GM21619 (cell line): Measurements from ENCODE around the gene DDA1.
"Not testable (repeated sequence)": the region's sequence is repeated elsewhere in the genome, so short reads cannot be mapped to it uniquely, and the experiment has no call there.

Experiments used
- ATAC-seq: cut with Tn5 transposase; IDR thresholded peaks from one replicate; pipeline ENCODE4 v1.9.1; 2021; ENCODE audit not compliant: unreplicated experiment

DDA1 gene

GRCh38 chr19:17286752-17287151, 22.6 kb upstream of the DDA1 start:
- ATAC-seq = no peak

GRCh38 chr19:17289489-17289888, 19.9 kb upstream of the DDA1 start:
- no peak for ATAC-seq

- peak; percentile 77 for ATAC-seq
Measured at GRCh38 chr19:17292301-17293074, 16.9 kb upstream of the DDA1 start.

- no peak for ATAC-seq
Measured at GRCh38 chr19:17293605-17294004, 15.8 kb upstream of the DDA1 start.

GRCh38 chr19:17294051-17294891, 15.1 kb upstream of the DDA1 start:
- no peak for ATAC-seq

GRCh38 chr19:17295551-17295950, 13.8 kb upstream of the DDA1 start:
- not testable (repeated sequence) for ATAC-seq

GRCh38 chr19:17296273-17296672, 13.1 kb upstream of the DDA1 start:
- no peak for ATAC-seq

GRCh38 chr19:17296976-17297375, 12.4 kb upstream of the DDA1 start:
- no peak for ATAC-seq

- ATAC-seq = no peak
Measured at GRCh38 chr19:17300992-17301619, 8.3 kb upstream of the DDA1 start.

- ATAC-seq = no peak
Measured at GRCh38 chr19:17302391-17303166, 6.8 kb upstream of the DDA1 start.

GRCh38 chr19:17303167-17303939, 6.0 kb upstream of the DDA1 start, which contains the start of gene ABHD8:
Gene ABHD8 (minus strand): TSS chr19:17303425. CDS start chr19:17301616, 1,809 bp downstream.
- ATAC-seq = peak; percentile 52

- no peak for ATAC-seq
Measured at GRCh38 chr19:17303940-17304267, 5.5 kb upstream of the DDA1 start.

GRCh38 chr19:17304386-17305215, 4.8 kb upstream of the DDA1 start:
- no peak for ATAC-seq

- no peak for ATAC-seq
Measured at GRCh38 chr19:17305216-17305516, 4.2 kb upstream of the DDA1 start.

- ATAC-seq = peak; percentile 52
Measured at GRCh38 chr19:17305517-17306284, 3.7 kb upstream of the DDA1 start, which contains the start of gene MRPL34. Gene MRPL34 (plus strand): TSS chr19:17305872. CDS start chr19:17305893, 21 bp downstream.

- no peak for ATAC-seq
Measured at GRCh38 chr19:17306285-17306714, 3.1 kb upstream of the DDA1 start.

- ATAC-seq = no peak
Measured at GRCh38 chr19:17307876-17308377, 1.4 kb upstream of the DDA1 start.

GRCh38 chr19:17309965-17310461, 650 bp downstream of the DDA1 start:
- ATAC-seq = no peak
